Gastrocnemius medialis (tissue), 4 donors: Measurements from ENCODE around the gene SLC12A7. TPM values are rescaled to one million over a fixed set of nuclear protein-coding genes. Genes with fewer than 3 reads are reported as not detected.

ENCODE experiments used
- ATAC-seq, 2 donors: fragments of 150-250 bp; one replicate each; pipeline ENCODE4 v1.9.1; 2016
- DNase-seq, 2 donors: peaks; one replicate each; pipeline ENCODE4 v3.0.0-alpha.2; 2019
- H3K27ac ChIP-seq, 4 donors: fragments of 200-600 bp; sonication (generic); 1 replicate in 1 of 4; 2 replicates in 3 of 4; pipeline ENCODE4 v1.5.1; 2016 to 2018; ENCODE audit warnings: mild to moderate bottlenecking in 2 of 4, moderate library complexity in 1 of 4
- H3K27me3 ChIP-seq, 3 donors: fragments of 200-600 bp; sonication (generic) in 2 of 3; 1 replicate in 1 of 3; 2 replicates in 2 of 3; pipeline versions ENCODE4 v1.5.1 to v1.6.0; 2016 to 2019; ENCODE audit warnings: mild to moderate bottlenecking in 1 of 3, moderate library complexity in 1 of 3
- H3K36me3 ChIP-seq, 2 donors: fragments of 200-600 bp; sonication (generic) in 1 of 2; one replicate each; pipeline ENCODE4 v1.5.1; 2017 to 2018
- H3K4me1 ChIP-seq, 2 donors: fragments of 200-600 bp; sonication (generic) in 1 of 2; one replicate each; pipeline ENCODE4 v1.5.1; 2016 to 2017; ENCODE audit warnings: mild to moderate bottlenecking in 2 of 2
- H3K4me3 ChIP-seq, 4 donors: fragments of 200-600 bp; sonication (generic) in 3 of 4; 1 replicate in 1 of 4; 2 replicates in 3 of 4; pipeline ENCODE4 v1.5.1; 2016 to 2019; ENCODE audit warnings: mild to moderate bottlenecking in 2 of 4
- H3K9me3 ChIP-seq, 3 donors: fragments of 200-600 bp; sonication (generic) in 2 of 3; 1 replicate in 1 of 3; 2 replicates in 2 of 3; pipeline ENCODE4 v1.5.1; 2016 to 2019
- CTCF ChIP-seq, 5 experiments: fragments of 450-650 bp in 3 of 5; fragments of 200-600 bp in 2 of 5; sonication (generic) in 2 of 5; IDR thresholded peaks in 4 of 5; conservative IDR thresholded peaks in 1 of 5; 1 replicate in 4 of 5; 2 replicates in 1 of 5; pipeline ENCODE4 v1.5.1; 2016 to 2019; ENCODE audit warnings: antibody characterized with exemption in 5 of 5, mild to moderate bottlenecking in 3 of 5, moderate library complexity in 3 of 5
- POLR2A ChIP-seq, 2 donors: fragments of 450-650 bp; IDR thresholded peaks; one replicate each; pipeline ENCODE4 v1.6.1; 2017; ENCODE audit warnings: antibody characterized with exemption in 2 of 2, mild to moderate bottlenecking in 2 of 2, moderate library complexity in 2 of 2
- in situ Hi-C, 4 donors: fragments of 200-750 bp; cut with MboI; loops; one replicate each; pipeline versions ENCODE4 v1.15.0 to v1.8.0; 2017; ENCODE audit warnings: low sequenced_read_pairs in 4 of 4
- intact Hi-C: fragments of 100-400 bp; cut with DNase I; formaldehyde crosslinking; loops from one replicate; pipeline ENCODE4 v1.15.1; 2023; ENCODE audit warnings: low total_unique reads
- total RNA-seq, 4 donors: library from RNA; depleted of rRNA; stranded (reverse); fragments of >200 nt; gene quantifications; one replicate each; pipeline versions ENCODE4 v1.1.0 to v1.2.3, GENCODE V29; 2016

The SLC12A7 gene
- total RNA-seq, 4 donors from 2014 or later: 1.6 to 5.3 (median 3.5) TPM

- Histone ChIP-seq H3K9me3 (no peaks in the 10 kb centered on the region), H3K36me3 (no peaks in the 10 kb centered on the region), H3K4me3 (no peak overlapping the region), H3K27me3 (peaks cover 22 to 28% (median 25%) of the 10 kb centered on the region in 3 donors), H3K4me1 (peaks cover 22 to 38% of the 10 kb centered on the region in 2 donors), H3K27ac (no peak overlapping the region)
- intact Hi-C loops (no loop called here), in situ Hi-C loops (no loop called here)
- ATAC-seq (no peak), DNase-seq (no peak)
- TF ChIP-seq CTCF (IDR thresholded peaks at IDR 0.05 in 4 of 5, conservative IDR thresholded peaks at IDR 0.05 in 1 of 5) (no peak), POLR2A (IDR thresholded peaks at IDR 0.05) (no peak)
Measured at GRCh38 chr5:1120236-1120999, 8.6 kb upstream of the SLC12A7 start.

GRCh38 chr5:1119312-1119831, 7.5 kb upstream of the SLC12A7 start:
- in situ Hi-C loops (no loop called here), intact Hi-C loops (no loop called here)
- TF ChIP-seq POLR2A (IDR thresholded peaks at IDR 0.05): no peak
- no peak overlapping the region for H3K4me3 ChIP-seq
- H3K27me3 ChIP-seq: peaks cover 18 to 28% (median 22%) of the 10 kb centered on the region in 3 donors
- H3K4me1 ChIP-seq: peaks cover 22 to 27% of the 10 kb centered on the region in 2 donors
- peak in 1 of 2 donors; percentile 48 for DNase-seq
- H3K9me3 ChIP-seq: no peaks in the 10 kb centered on the region
- no peaks in the 10 kb centered on the region for H3K36me3 ChIP-seq
- no peak overlapping the region for H3K27ac ChIP-seq
- ATAC-seq: no peak

- Histone ChIP-seq H3K9me3 (no peaks in the 10 kb centered on the region), H3K27ac (peak overlapping the region in 2 of 4 donors; percentile 3 to 36), H3K4me1 (peaks cover 22 to 27% of the 10 kb centered on the region in 2 donors), H3K4me3 (peak overlapping the region in 1 of 4 donors; percentile 0), H3K27me3 (peaks cover 17 to 28% (median 22%) of the 10 kb centered on the region in 3 donors), H3K36me3 (no peaks in the 10 kb centered on the region)
- intact Hi-C loops (no loop called here), in situ Hi-C loops (no loop called here)
- ATAC-seq (peak in 1 of 2 donors; percentile 8), DNase-seq (no peak)
- no peak for TF ChIP-seq CTCF (IDR thresholded peaks at IDR 0.05 in 4 of 5, conservative IDR thresholded peaks at IDR 0.05 in 1 of 5)
- no peak for TF ChIP-seq POLR2A (IDR thresholded peaks at IDR 0.05)
Measured at GRCh38 chr5:1118738-1119137, 6.9 kb upstream of the SLC12A7 start.

GRCh38 chr5:1118231-1118698, 6.4 kb upstream of the SLC12A7 start:
- no peaks in the 10 kb centered on the region for H3K9me3 ChIP-seq
- in situ Hi-C loops: no loop called here
- H3K4me1 ChIP-seq: peaks cover 23 to 27% of the 10 kb centered on the region in 2 donors
- no peak for TF ChIP-seq CTCF (IDR thresholded peaks at IDR 0.05 in 4 of 5, conservative IDR thresholded peaks at IDR 0.05 in 1 of 5)
- TF ChIP-seq POLR2A (IDR thresholded peaks at IDR 0.05): no peak
- no peaks in the 10 kb centered on the region for H3K36me3 ChIP-seq
- DNase-seq (peak in 1 of 2 donors; percentile 71), ATAC-seq (peak; percentile 79 to 86)
- H3K27me3 ChIP-seq: peaks cover 17 to 28% (median 23%) of the 10 kb centered on the region in 3 donors
- H3K27ac ChIP-seq: peak overlapping the region in 2 of 4 donors; percentile 3 to 36
- H3K4me3 ChIP-seq: peak overlapping the region in 2 of 4 donors; percentile 0 to 2
- intact Hi-C loops: no loop called here

- H3K27ac ChIP-seq: no peak overlapping the region
- ATAC-seq: no peak
- in situ Hi-C loops: no loop called here
- H3K4me1 ChIP-seq: peaks cover 23 to 31% of the 10 kb centered on the region in 2 donors
- TF ChIP-seq POLR2A (IDR thresholded peaks at IDR 0.05): no peak
- TF ChIP-seq CTCF (IDR thresholded peaks at IDR 0.05 in 4 of 5, conservative IDR thresholded peaks at IDR 0.05 in 1 of 5): no peak
- H3K27me3 ChIP-seq: peaks cover 22 to 33% (median 25%) of the 10 kb centered on the region in 3 donors
- no peaks in the 10 kb centered on the region for H3K9me3 ChIP-seq
- no peak for DNase-seq
- intact Hi-C loops: no loop called here
- no peaks in the 10 kb centered on the region for H3K36me3 ChIP-seq
- no peak overlapping the region for H3K4me3 ChIP-seq
Measured at GRCh38 chr5:1116977-1117376, 5.1 kb upstream of the SLC12A7 start.
